Measurements from ENCODE around the gene BANF2.

BANF2 gene

DNA sequence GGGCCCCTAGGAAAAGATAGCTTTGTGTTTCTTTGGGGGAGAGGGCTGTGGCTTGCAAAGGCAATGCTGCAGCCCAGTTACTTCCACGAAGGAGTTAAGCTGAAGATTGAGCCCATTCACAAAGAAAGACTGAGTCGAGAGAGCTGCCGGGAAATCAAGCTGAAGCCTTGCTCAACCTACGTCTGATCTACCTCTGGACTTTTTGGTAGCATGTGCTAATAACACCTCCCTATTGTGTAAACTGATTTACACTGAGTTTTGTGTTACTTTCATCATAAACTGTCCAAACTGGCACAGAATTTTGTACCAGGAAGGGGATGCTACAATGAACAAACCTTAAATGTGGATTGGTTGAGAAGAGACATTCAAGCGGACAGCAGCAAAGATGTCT, 23.5 kb downstream of the BANF2 start:
- H3K4me3 ChIP-seq (replicated peaks; ENCODE audit: low read depth, low read length), result no peak overlapping the region
- TF ChIP-seq, protein P1, sequence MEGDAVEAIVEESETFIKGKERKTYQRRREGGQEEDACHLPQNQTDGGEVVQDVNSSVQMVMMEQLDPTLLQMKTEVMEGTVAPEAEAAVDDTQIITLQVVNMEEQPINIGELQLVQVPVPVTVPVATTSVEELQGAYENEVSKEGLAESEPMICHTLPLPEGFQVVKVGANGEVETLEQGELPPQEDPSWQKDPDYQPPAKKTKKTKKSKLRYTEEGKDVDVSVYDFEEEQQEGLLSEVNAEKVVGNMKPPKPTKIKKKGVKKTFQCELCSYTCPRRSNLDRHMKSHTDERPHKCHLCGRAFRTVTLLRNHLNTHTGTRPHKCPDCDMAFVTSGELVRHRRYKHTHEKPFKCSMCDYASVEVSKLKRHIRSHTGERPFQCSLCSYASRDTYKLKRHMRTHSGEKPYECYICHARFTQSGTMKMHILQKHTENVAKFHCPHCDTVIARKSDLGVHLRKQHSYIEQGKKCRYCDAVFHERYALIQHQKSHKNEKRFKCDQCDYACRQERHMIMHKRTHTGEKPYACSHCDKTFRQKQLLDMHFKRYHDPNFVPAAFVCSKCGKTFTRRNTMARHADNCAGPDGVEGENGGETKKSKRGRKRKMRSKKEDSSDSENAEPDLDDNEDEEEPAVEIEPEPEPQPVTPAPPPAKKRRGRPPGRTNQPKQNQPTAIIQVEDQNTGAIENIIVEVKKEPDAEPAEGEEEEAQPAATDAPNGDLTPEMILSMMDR (IDR thresholded peaks at IDR 0.05; ENCODE audit: low read depth, low read length, missing control alignments), result no peak
- no peak for DNase-seq (ENCODE audit: extremely low read depth, low read depth)

DNA sequence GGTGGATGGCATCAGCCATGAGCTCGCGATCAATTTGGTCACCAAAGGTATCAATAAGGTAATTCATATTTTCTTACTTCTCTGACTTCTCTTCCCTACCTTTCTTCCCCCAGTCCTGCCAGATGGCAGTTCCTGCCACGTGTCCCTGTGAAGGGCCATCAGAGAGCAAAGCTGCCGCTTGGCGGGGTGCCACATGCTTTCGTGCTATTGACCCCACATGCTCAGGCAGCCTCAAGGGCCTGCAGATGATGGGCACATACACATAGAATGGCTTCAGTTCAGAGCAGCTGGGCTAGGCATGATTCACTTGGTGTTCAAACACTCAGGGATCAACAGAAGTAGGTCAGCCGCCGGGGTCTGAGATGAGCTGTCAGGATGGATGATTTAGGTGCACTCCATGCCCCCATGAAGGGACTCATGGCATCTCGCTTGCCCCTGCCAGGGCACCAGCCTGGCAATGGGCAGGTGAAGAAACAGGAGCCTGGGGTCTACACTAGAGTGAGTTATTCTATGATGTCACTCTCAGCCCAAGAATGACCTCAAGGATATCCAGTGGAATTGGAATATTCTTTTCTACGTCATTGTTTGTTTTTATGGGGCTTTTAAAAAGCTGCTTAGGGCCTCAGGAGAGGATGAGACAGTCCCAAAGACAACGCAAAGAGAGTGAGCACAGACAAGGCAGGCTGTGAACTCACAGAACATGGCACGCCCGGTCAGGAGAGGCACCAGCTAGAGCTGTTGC, 25.5 kb downstream of the BANF2 start:
- H3K4me3 ChIP-seq (replicated peaks; ENCODE audit: low read depth, low read length), result no peak overlapping the region
- TF ChIP-seq, protein P1 (IDR thresholded peaks at IDR 0.05; ENCODE audit: low read depth, low read length, missing control alignments), result no peak
- no peak for DNase-seq (ENCODE audit: extremely low read depth, low read depth)

DNA sequence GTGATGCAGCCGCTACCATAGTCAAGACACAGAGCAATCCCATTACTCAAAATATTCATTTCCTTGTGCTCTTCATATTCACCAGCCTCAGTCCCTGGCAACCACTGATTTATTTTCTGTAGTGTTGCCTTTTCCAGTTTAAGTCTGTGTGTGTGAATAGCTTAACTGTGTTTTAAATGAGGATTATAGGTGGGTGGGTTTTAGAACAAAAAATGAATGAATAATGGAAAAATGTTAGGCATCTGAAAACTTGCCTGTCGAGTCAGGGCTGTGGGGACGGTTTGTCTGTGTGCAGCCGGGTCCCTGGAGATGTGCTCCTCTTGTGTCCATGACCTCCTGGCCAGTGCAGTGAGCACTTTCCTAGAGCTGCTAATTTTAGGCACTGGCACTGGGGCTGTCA, 27.1 kb downstream of the BANF2 start:
- TF ChIP-seq, protein P1 (IDR thresholded peaks at IDR 0.05; ENCODE audit: low read depth, low read length, missing control alignments), result no peak
- H3K4me3 ChIP-seq (replicated peaks; ENCODE audit: low read depth, low read length), result no peak overlapping the region
- no peak for DNase-seq (ENCODE audit: extremely low read depth, low read depth)

DNA sequence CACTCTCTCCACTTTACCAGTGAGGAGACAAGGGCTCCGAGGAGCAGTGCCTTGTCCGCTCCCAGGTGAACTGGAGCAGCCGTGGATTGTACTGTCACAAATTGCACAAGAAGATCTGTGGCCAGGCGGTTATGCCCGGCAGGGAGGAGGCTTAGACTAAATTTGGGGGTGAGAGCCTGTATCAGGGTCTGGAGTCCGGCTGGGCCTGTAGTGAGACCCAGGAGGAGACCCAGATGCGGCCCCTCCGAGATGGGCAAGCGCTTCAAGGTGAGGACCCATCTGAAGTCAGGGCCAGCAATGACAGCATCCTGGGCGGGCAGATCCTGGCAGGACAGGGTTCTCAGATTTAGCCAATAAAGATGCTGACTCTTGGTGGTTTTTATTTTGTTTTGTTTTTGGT, 27.6 kb downstream of the BANF2 start:
- DNase-seq (ENCODE audit: extremely low read depth, low read depth), result no peak
- no peak overlapping the region for H3K4me3 ChIP-seq (replicated peaks; ENCODE audit: low read depth, low read length)
- TF ChIP-seq, protein P1 (IDR thresholded peaks at IDR 0.05; ENCODE audit: low read depth, low read length, missing control alignments), result no peak

DNA sequence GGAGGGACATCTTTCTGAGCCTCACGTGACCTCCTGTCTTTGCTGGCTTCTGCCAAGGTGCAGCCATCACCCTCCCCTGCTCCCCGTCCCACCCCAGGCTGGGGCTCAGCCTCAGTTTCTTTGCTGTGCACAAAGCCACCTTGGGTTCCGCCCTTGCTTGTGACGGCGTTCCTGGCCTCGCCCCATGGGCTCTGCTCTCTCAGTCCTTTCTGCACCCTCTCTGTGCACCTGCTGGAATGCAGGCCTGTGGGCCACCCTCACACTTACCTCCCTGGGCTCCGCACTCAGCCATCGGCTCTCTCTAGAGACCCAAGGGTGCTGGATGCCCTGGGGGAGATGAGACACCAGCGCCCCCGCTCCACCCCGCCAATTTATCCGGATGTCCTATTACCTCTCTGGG, 28.3 kb downstream of the BANF2 start:
- no peak overlapping the region for H3K4me3 ChIP-seq (replicated peaks; ENCODE audit: low read depth, low read length)
- no peak for DNase-seq (ENCODE audit: extremely low read depth, low read depth)
- TF ChIP-seq, protein P1 (IDR thresholded peaks at IDR 0.05; ENCODE audit: low read depth, low read length, missing control alignments), result no peak

DNA sequence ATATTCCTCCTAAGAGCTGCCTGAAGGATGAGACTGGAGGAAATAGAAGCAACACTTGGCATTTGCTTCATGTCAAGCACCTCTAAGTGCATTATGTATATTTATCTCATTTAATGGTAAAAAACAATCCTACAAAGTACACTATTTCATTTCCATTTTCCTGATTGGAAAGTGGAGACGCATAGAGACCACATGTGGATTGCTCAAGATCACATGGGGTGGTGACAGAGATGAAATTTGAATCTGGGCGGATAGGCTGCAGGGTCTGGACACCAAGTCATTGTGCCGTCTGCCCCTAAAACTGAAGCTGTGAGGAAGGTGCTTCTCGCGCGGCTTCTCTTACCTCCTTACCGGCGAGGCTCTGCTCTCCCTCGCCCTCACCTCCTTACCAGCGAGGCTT, 30.3 kb downstream of the BANF2 start:
- TF ChIP-seq, protein P1 (IDR thresholded peaks at IDR 0.05; ENCODE audit: low read depth, low read length, missing control alignments), result no peak
- no peak overlapping the region for H3K4me3 ChIP-seq (replicated peaks; ENCODE audit: low read depth, low read length)
- DNase-seq (ENCODE audit: extremely low read depth, low read depth), result no peak

DNA sequence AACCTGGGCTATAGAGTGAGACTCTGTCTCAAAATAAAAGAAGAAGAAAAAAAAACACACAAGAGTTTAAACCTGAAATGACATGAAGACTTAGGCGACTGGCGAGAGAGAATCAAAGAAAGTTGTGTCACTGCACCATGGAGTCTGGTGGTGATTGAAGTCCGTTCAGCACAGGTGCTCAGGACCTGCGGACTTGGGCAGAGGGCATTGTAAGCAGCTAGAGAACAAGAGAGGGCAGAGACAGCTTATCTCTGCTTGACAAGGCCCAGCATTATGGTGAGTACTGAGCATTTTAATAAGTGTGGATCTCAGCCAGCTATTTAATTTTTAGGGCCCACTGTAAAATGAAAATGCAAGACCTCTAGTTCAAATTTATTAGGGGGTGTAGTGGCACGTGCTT, 31.5 kb downstream of the BANF2 start:
- H3K4me3 ChIP-seq (replicated peaks; ENCODE audit: low read depth, low read length), result no peak overlapping the region
- DNase-seq (ENCODE audit: extremely low read depth, low read depth), result no peak
- TF ChIP-seq, protein P1 (IDR thresholded peaks at IDR 0.05; ENCODE audit: low read depth, low read length, missing control alignments), result no peak
